ENCODE measurements around the gene NUAK2.

DNA sequence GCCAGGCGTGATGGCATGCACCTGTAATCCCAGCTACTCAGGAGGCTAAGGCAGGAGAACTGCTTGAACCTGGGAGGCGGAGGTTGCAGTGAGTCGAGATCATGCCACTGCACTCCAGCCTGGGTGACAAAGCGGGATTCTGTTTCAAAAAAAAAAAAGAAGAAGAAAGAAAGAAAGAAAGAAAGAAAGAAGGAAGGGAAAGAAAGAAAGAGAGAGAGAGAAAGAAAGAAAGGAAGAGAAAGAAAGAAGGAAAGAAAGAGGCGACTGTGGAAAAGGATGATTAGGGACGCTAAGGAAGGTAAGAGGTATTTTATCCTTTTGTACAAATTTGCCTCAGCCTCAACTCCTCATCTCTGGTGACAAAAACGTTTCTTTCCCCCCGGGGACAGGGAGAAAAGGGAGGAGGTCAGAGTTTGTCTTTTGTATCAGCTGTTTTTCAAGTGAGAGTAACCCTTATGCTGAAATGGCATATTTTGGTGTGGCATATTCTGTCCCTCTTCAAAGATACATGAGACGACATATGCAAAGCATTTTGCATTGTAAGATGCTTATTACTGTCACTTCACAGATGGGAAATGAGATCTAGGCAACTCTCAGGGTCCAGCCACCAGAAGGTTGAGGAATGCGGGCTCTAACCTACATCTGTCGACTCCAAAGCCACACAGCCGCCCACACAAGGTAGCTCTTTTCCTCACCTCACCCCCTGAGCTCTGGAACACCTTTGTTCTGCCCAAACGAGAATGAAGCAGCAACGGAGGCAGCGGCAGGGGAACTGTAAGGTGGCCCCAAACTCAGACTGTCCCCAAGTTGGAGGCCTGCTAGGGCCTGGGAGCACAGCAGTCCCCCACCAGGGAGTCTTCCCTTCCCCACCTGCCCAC is 38.0 kb downstream of the NUAK2 start:
- no peak for TF ChIP-seq ELF4 (IDR thresholded peaks at IDR 0.05)
- no peak for TF ChIP-seq LEF1 (IDR thresholded peaks at IDR 0.05; ENCODE audit: borderline replicate concordance)
- TF ChIP-seq CTBP1 (IDR thresholded peaks at IDR 0.05; ENCODE audit: borderline replicate concordance), result no peak
- no peak for TF ChIP-seq ZNF384 (IDR thresholded peaks at IDR 0.05)
- TF ChIP-seq FOXM1 (IDR thresholded peaks at IDR 0.05; ENCODE audit: borderline replicate concordance), result no peak
- TF ChIP-seq, protein P1, sequence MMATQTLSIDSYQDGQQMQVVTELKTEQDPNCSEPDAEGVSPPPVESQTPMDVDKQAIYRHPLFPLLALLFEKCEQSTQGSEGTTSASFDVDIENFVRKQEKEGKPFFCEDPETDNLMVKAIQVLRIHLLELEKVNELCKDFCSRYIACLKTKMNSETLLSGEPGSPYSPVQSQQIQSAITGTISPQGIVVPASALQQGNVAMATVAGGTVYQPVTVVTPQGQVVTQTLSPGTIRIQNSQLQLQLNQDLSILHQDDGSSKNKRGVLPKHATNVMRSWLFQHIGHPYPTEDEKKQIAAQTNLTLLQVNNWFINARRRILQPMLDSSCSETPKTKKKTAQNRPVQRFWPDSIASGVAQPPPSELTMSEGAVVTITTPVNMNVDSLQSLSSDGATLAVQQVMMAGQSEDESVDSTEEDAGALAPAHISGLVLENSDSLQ (IDR thresholded peaks at IDR 0.05), result no peak
- no peak for TF ChIP-seq FOXK2 (IDR thresholded peaks at IDR 0.05)
- no peak for TF ChIP-seq NFRKB (IDR thresholded peaks at IDR 0.05)
- TF ChIP-seq SUZ12 (IDR thresholded peaks at IDR 0.05), result no peak
- TF ChIP-seq SP1 (IDR thresholded peaks at IDR 0.05), result no peak
- no peak for TF ChIP-seq ARNT (IDR thresholded peaks at IDR 0.05)

All from HEK293T (cell line).